ENCODE measurements around the gene FKBP2.
A peak's percentile ranks its signal among the peaks of the same experiment; 100 is the strongest.
"Not testable (repeated sequence)": the region's sequence is repeated elsewhere in the genome, so short reads cannot be mapped to it uniquely, and the experiment has no call there.

FKBP2 gene

GRCh38 chr11:64234647-64235379 lies 6.1 kb upstream of the FKBP2 start:
- DNase-seq = no peak

- DNase-seq = no peak
These were observed 5.3 kb upstream of the FKBP2 start for GRCh38 chr11:64235437-64236161.

GRCh38 chr11:64237484-64237951 lies 3.4 kb upstream of the FKBP2 start:
- DNase-seq = peak; percentile 59

- DNase-seq = no peak
These were observed 2.8 kb upstream of the FKBP2 start for GRCh38 chr11:64238076-64238475.

- no peak for DNase-seq
These were observed 1.9 kb upstream of the FKBP2 start for GRCh38 chr11:64238999-64239398.

- DNase-seq = no peak
These were observed 1.0 kb upstream of the FKBP2 start for GRCh38 chr11:64239662-64240434.

GRCh38 chr11:64241241-64241490 lies 271 bp downstream of the FKBP2 start:
- DNase-seq = peak; percentile 96

GRCh38 chr11:64241491-64242374 lies 838 bp downstream of the FKBP2 start:
- DNase-seq = no peak

GRCh38 chr11:64243236-64243854 lies 2.5 kb downstream of the FKBP2 start:
- no peak for DNase-seq

GRCh38 chr11:64244107-64244506 lies 3.2 kb downstream of the FKBP2 start:
- DNase-seq = no peak

- DNase-seq = no peak
These were observed 4.1 kb downstream of the FKBP2 start for GRCh38 chr11:64244966-64245365.

- DNase-seq = no peak
These were observed 4.5 kb downstream of the FKBP2 start for GRCh38 chr11:64245401-64245796.

GRCh38 chr11:64245797-64246620 lies 5.1 kb downstream of the FKBP2 start:
- no peak for DNase-seq

GRCh38 chr11:64246621-64246870 lies 5.7 kb downstream of the FKBP2 start:
- not testable (repeated sequence) for DNase-seq

- peak; percentile 44 for DNase-seq
These were observed 6.2 kb downstream of the FKBP2 start, which contains the start of gene PPP1R14B for GRCh38 chr11:64246871-64247728. PPP1R14B (minus strand) TSS chr11:64246943; CDS start chr11:64246673, 270 bp downstream.

- no peak for DNase-seq
These were observed 7.0 kb downstream of the FKBP2 start for GRCh38 chr11:64247729-64248531.

GRCh38 chr11:64248578-64248977 lies 7.7 kb downstream of the FKBP2 start:
- DNase-seq = no peak

GRCh38 chr11:64249038-64249437 lies 8.1 kb downstream of the FKBP2 start:
- DNase-seq = no peak

- no peak for DNase-seq
These were observed 8.9 kb downstream of the FKBP2 start for GRCh38 chr11:64249563-64250414.

Data from NCI-H1417 treated with DMSO at 0.1 percent for 48 hours (cell line).